Endothelial cell of umbilical vein (primary cell): Measurements from ENCODE around the gene TEAD4. TPM values are rescaled to one million over a fixed set of nuclear protein-coding genes. Genes with fewer than 3 reads are reported as not detected.

Experiments
- BruUV-seq: library from RNA; stranded (reverse); fragments of 400-500 nt; replicated peaks from 2 replicates; lab custom pipeline; 2021; lab: Mats Ljungman, UMichigan
- CTCF ChIA-PET: fragments of 300-600, 350-600 bp; sonication (Branson Sonifier 250); formaldehyde crosslinking; loops from one replicate; lab custom pipeline; 2021; ENCODE audit warnings: antibody characterized with exemption, inconsistent platforms; lab: Charles Lee
- POLR2A ChIA-PET: fragments of 300-600, 350-600 bp; sonication (Branson Sonifier 250); formaldehyde crosslinking; loops from one replicate; lab custom pipeline; 2021; ENCODE audit warnings: antibody characterized with exemption, inconsistent platforms; lab: Charles Lee
- DNase-seq: peaks from one replicate; pipeline ENCODE4 v3.0.0-alpha.2; 2011; ENCODE audit warnings: low read depth, low spot score
- FAIRE-seq: peaks from 2 replicates; lab custom pipeline; 2011; peaks lifted over from hg19 to GRCh38; lab: Jason Lieb, UNC
- H2AFZ ChIP-seq: 2 replicates; pipeline ENCODE4 v1.6.0; 2012; ENCODE audit warnings: low read depth, low read length, control low read depth, inconsistent platforms
- H3K27ac ChIP-seq: 2 replicates; pipeline ENCODE4 v1.5.1; 2011; ENCODE audit warnings: low read depth, mild to moderate bottlenecking, control low read depth, low read length, moderate library complexity; ENCODE audit not compliant: insufficient read depth
- H3K27me3 ChIP-seq, 2 experiments: 2 replicates each; pipeline versions ENCODE4 v1.6.0 to v1.6.1; 2011; ENCODE audit warnings: low read length in 2 of 2, mixed read lengths in 1 of 2; ENCODE audit not compliant: control insufficient read depth in 2 of 2, insufficient read depth in 2 of 2
- H3K36me3 ChIP-seq, 2 experiments: 2 replicates in 1 of 2; 3 replicates in 1 of 2; pipeline ENCODE4 v1.5.1; 2011; ENCODE audit warnings: low read length in 2 of 2, mild to moderate bottlenecking in 1 of 2, moderate library complexity in 1 of 2; ENCODE audit not compliant: control insufficient read depth in 2 of 2, insufficient read depth in 2 of 2; ENCODE audit errors: extremely low read depth in 1 of 2
- H3K4me1 ChIP-seq: 3 replicates; pipeline ENCODE4 v1.5.1; 2011; ENCODE audit warnings: mild to moderate bottlenecking, low read length; ENCODE audit not compliant: control insufficient read depth, insufficient read depth; ENCODE audit errors: extremely low read depth
- H3K4me2 ChIP-seq: 2 replicates; pipeline ENCODE4 v1.6.1; 2011; ENCODE audit warnings: low read length, control low read depth, mixed read lengths; ENCODE audit not compliant: insufficient read depth
- H3K4me3 ChIP-seq, 3 experiments: fragments of 200-600 bp in 1 of 3; sonication (generic), shearing (Covaris generic) in 1 of 3; replicated peaks in 1 of 3; 2 replicates each; pipeline ENCODE4 v1.5.1; 2011 to 2016; ENCODE audit warnings: control low read depth in 3 of 3, low read length in 3 of 3, mild to moderate bottlenecking in 2 of 3, inconsistent platforms in 1 of 3, low read depth in 1 of 3, moderate library complexity in 1 of 3; ENCODE audit not compliant: insufficient read depth in 1 of 3
- H3K79me2 ChIP-seq: 2 replicates; pipeline ENCODE4 v1.6.0; 2012; ENCODE audit warnings: low read length, inconsistent platforms; ENCODE audit not compliant: control insufficient read depth, insufficient read depth
- H3K9ac ChIP-seq: replicated peaks from 2 replicates; pipeline ENCODE3; 2011; ENCODE audit warnings: low read length, control low read depth; ENCODE audit not compliant: insufficient read depth; ENCODE audit errors: extremely low read depth
- H3K9me1 ChIP-seq: replicated peaks from 3 replicates; pipeline ENCODE4 v1.6.0; 2011; ENCODE audit warnings: mild to moderate bottlenecking, low read length; ENCODE audit not compliant: control insufficient read depth, insufficient read depth; ENCODE audit errors: extremely low read depth
- H3K9me3 ChIP-seq: replicated peaks from 2 replicates; pipeline ENCODE4 v1.5.1; 2012; ENCODE audit warnings: low read length, inconsistent platforms; ENCODE audit not compliant: control insufficient read depth, insufficient read depth
- H4K20me1 ChIP-seq: replicated peaks from 2 replicates; pipeline ENCODE3; 2011; ENCODE audit warnings: mild to moderate bottlenecking, low read length; ENCODE audit not compliant: control insufficient read depth, insufficient read depth; ENCODE audit errors: extremely low read depth
- CTCF ChIP-seq, 2 donors: IDR thresholded peaks; 1 replicate in 1 of 2; 2 replicates in 1 of 2; pipeline ENCODE4 v1.5.1; 2011; ENCODE audit warnings: low read length in 2 of 2, mild to moderate bottlenecking in 2 of 2, moderate library complexity in 2 of 2, control low read depth in 1 of 2, inconsistent platforms in 1 of 2, low read depth in 1 of 2; ENCODE audit not compliant: insufficient read depth in 1 of 2; ENCODE audit errors: extremely low read depth in 1 of 2
- EZH2 ChIP-seq: IDR thresholded peaks from 2 replicates; pipeline ENCODE4 v1.6.1; 2012; ENCODE audit warnings: borderline replicate concordance, low read depth, mild to moderate bottlenecking, moderate library complexity, low read length, inconsistent platforms; ENCODE audit not compliant: severe bottlenecking
- GATA2 ChIP-seq: IDR thresholded peaks from 2 replicates; pipeline ENCODE4 v1.7.0; 2011; ENCODE audit warnings: low read depth, mild to moderate bottlenecking, moderate library complexity, mixed read lengths, low read length; ENCODE audit not compliant: insufficient read length, insufficient read depth
- MAX ChIP-seq: IDR thresholded peaks from 2 replicates; pipeline ENCODE4 v1.6.1; 2011; ENCODE audit not compliant: insufficient read depth, insufficient read length
- MYC ChIP-seq: IDR thresholded peaks from one replicate; pipeline ENCODE4 v1.6.1; 2011; ENCODE audit warnings: mild to moderate bottlenecking, low read depth, low read length
- POLR2AphosphoS5 ChIP-seq: IDR thresholded peaks from 2 replicates; pipeline ENCODE4 v1.6.1; 2012; ENCODE audit warnings: low read depth, mild to moderate bottlenecking, control low read depth, low read length, moderate library complexity; ENCODE audit not compliant: insufficient read depth
- dilution Hi-C: fragments of 300-500 bp; cut with MboI; formaldehyde crosslinking; loops from one replicate; pipeline ENCODE4 v1.15.0; 2019; ENCODE audit warnings: low sequenced_read_pairs; ENCODE audit not compliant: extremely low pct_ligation_motif_present
- intact Hi-C: fragments of 100-400 bp; cut with micrococcal nuclease; formaldehyde crosslinking; loops from one replicate; pipeline ENCODE4 v1.10.0; 2022
- polyA plus RNA-seq, 4 experiments: library from polyadenylated mRNA; depleted of rRNA in 3 of 4; stranded (reverse) in 3 of 4; unstranded in 1 of 4; fragments of >200 nt; gene quantifications; 2 replicates each; pipeline versions ENCODE4 v1.2.1 to v1.2.3, GENCODE V29; 2011 to 2012; ENCODE audit warnings: missing spikeins in 1 of 4
- total RNA-seq: library from RNA; stranded (reverse); gene quantifications from 2 replicates; pipeline ENCODE4 v1.2.3, GENCODE V29; 2021

Gene TEAD4
- total and polyA plus RNA-seq, 2 donors (not counting 3 experiments of a cell fraction or from before 2014, with no cell fraction given) = 34.4 to 46.0 TPM

GRCh38 chr12:3054374-3054773, 95.2 kb downstream of the TEAD4 start:
- Histone ChIP-seq H3K27ac (no peak overlapping the region), H3K79me2 (no peaks in the 10 kb centered on the region), H3K36me3 (no peaks in the 10 kb centered on the region), H2AFZ (no peak overlapping the region), H3K9ac (no peak overlapping the region), H3K4me1 (no peaks in the 10 kb centered on the region), H4K20me1 (no peaks in the 10 kb centered on the region), H3K9me3 (no peaks in the 10 kb centered on the region), H3K4me3 (no peak overlapping the region), H3K4me2 (no peak overlapping the region), H3K9me1 (no peaks in the 10 kb centered on the region), H3K27me3 (peaks cover 3 to 5% of the 10 kb centered on the region in 2 experiments)
- DNase-seq (no peak), FAIRE-seq (no peak)
- BruUV-seq = no TSS peak
- intact Hi-C loops (no loop called here), dilution Hi-C loops (no loop called here)
- TF ChIP-seq MYC (no peak), GATA2 (no peak), EZH2 (no peak), POLR2AphosphoS5 (no peak), MAX (no peak)
- CTCF ChIA-PET = interaction anchor here (1.0 kb wide), 2 partner anchors 19 to 20 kb away, joined by 3 read pairs; no protein-coding TSS in a partner anchor
- POLR2A ChIA-PET = no interaction called here

- BruUV-seq = no TSS peak
- FAIRE-seq (no peak), DNase-seq (no peak)
- Histone ChIP-seq H3K4me3 (no peak overlapping the region), H3K9me1 (no peaks in the 10 kb centered on the region), H3K79me2 (no peaks in the 10 kb centered on the region), H3K9ac (no peak overlapping the region), H3K9me3 (no peaks in the 10 kb centered on the region), H3K4me1 (no peaks in the 10 kb centered on the region), H2AFZ (no peak overlapping the region), H3K4me2 (no peak overlapping the region), H3K27ac (no peak overlapping the region), H3K36me3 (no peaks in the 10 kb centered on the region), H3K27me3 (peaks cover 3 to 5% of the 10 kb centered on the region in 2 experiments), H4K20me1 (no peaks in the 10 kb centered on the region)
- ChIA-PET CTCF (interaction anchor here (0.9 to 1.0 kb wide), 3 partner anchors 14 to 21 kb away, joined by 3 read pairs; no protein-coding TSS in a partner anchor), POLR2A (no interaction called here)
- TF ChIP-seq CTCF (IDR thresholded peaks at IDR 0.05; ENCODE audit: extremely low read depth in 1 of 2, insufficient read depth in 1 of 2, low read depth in 1 of 2, low read length in 2 of 2) = no peak
- dilution Hi-C loops (no loop called here), intact Hi-C loops (no loop called here)
Observed at GRCh38 chr12:3055026-3055703, 96.0 kb downstream of the TEAD4 start.
